Liver (tissue), 9 donors: ENCODE measurements around the gene TRAFD1. TPM values are rescaled to one million over a fixed set of nuclear protein-coding genes. Genes with fewer than 3 reads are reported as not detected.

Experiments
- DNase-seq: peaks from one replicate; pipeline ENCODE4 v3.0.0-alpha.2; 2017; ENCODE audit warnings: low spot score
- H3K27ac ChIP-seq, 2 donors: one replicate each; pipeline ENCODE4 v1.7.0; 2013; ENCODE audit warnings: inconsistent platforms in 2 of 2, low read length in 2 of 2, control low read depth in 1 of 2, low read depth in 1 of 2, mild to moderate bottlenecking in 1 of 2
- H3K27me3 ChIP-seq, 4 donors: one replicate each; pipeline versions ENCODE4 v1.6.1 to v1.7.0; 2013; ENCODE audit warnings: low read length in 3 of 4, inconsistent platforms in 1 of 4, mild to moderate bottlenecking in 1 of 4, moderate library complexity in 1 of 4; ENCODE audit not compliant: control insufficient read depth in 4 of 4, insufficient read depth in 4 of 4
- H3K36me3 ChIP-seq, 4 donors: one replicate each; pipeline versions ENCODE4 v1.6.1 to v1.7.0; 2013; ENCODE audit warnings: low read length in 3 of 4, mild to moderate bottlenecking in 3 of 4, low read depth in 1 of 4, moderate library complexity in 1 of 4; ENCODE audit not compliant: control insufficient read depth in 4 of 4, insufficient read depth in 3 of 4
- H3K4me1 ChIP-seq, 4 donors: one replicate each; pipeline versions ENCODE4 v1.6.1 to v1.7.0; 2013; ENCODE audit warnings: low read length in 3 of 4, mild to moderate bottlenecking in 3 of 4, moderate library complexity in 1 of 4; ENCODE audit not compliant: control insufficient read depth in 4 of 4, insufficient read depth in 4 of 4
- H3K4me3 ChIP-seq, 3 donors: one replicate each; pipeline versions ENCODE4 v1.6.1 to v1.7.0; 2013; ENCODE audit warnings: low read length in 3 of 3, control low read depth in 1 of 3, low read depth in 1 of 3, mild to moderate bottlenecking in 1 of 3
- H3K9ac ChIP-seq, 2 donors: one replicate each; pipeline ENCODE4 v1.7.0; 2013; ENCODE audit warnings: low read length in 2 of 2, mild to moderate bottlenecking in 2 of 2, moderate library complexity in 2 of 2, control low read depth in 1 of 2, low read depth in 1 of 2
- H3K9me3 ChIP-seq, 4 donors: one replicate each; pipeline versions ENCODE4 v1.6.1 to v1.7.0; 2013; ENCODE audit warnings: low read length in 3 of 4; ENCODE audit not compliant: control insufficient read depth in 4 of 4
- EGR1 ChIP-seq, 2 donors: IDR thresholded peaks; 2 replicates each; pipeline ENCODE4 v1.6.1; 2016 to 2018; ENCODE audit warnings: antibody characterized with exemption in 2 of 2, low read depth in 2 of 2
- FOXA1 ChIP-seq: IDR thresholded peaks from 2 replicates; pipeline ENCODE4 v1.6.1; 2016; ENCODE audit warnings: antibody characterized with exemption
- FOXA2 ChIP-seq: IDR thresholded peaks from 2 replicates; pipeline ENCODE4 v1.6.1; 2016; ENCODE audit warnings: antibody characterized with exemption
- GABPA ChIP-seq, 2 donors: IDR thresholded peaks in 1 of 2; conservative IDR thresholded peaks in 1 of 2; 2 replicates each; pipeline ENCODE4 v1.6.1; 2016; ENCODE audit warnings: antibody characterized with exemption in 2 of 2, mild to moderate bottlenecking in 1 of 2, moderate library complexity in 1 of 2
- HNF4A ChIP-seq, 2 donors: conservative IDR thresholded peaks; 2 replicates each; pipeline ENCODE4 v1.6.1; 2016; ENCODE audit warnings: antibody characterized with exemption in 2 of 2, mild to moderate bottlenecking in 2 of 2
- HNF4G ChIP-seq: IDR thresholded peaks from 2 replicates; pipeline ENCODE4 v1.6.1; 2016; ENCODE audit warnings: antibody characterized with exemption
- JUND ChIP-seq, 2 donors: IDR thresholded peaks; 2 replicates each; pipeline ENCODE4 v1.6.1; 2016; ENCODE audit warnings: antibody characterized with exemption in 2 of 2
- NR2F2 ChIP-seq: IDR thresholded peaks from 2 replicates; pipeline ENCODE4 v1.6.1; 2016; ENCODE audit warnings: antibody characterized with exemption
- RAD21 ChIP-seq, 2 donors: IDR thresholded peaks; 2 replicates each; pipeline ENCODE4 v1.6.1; 2016; ENCODE audit warnings: antibody characterized with exemption in 2 of 2, mild to moderate bottlenecking in 2 of 2
- RXRA ChIP-seq, 2 donors: IDR thresholded peaks; 2 replicates each; pipeline ENCODE4 v1.6.1; 2017 to 2018; ENCODE audit warnings: antibody characterized with exemption in 2 of 2, mild to moderate bottlenecking in 1 of 2
- SP1 ChIP-seq: IDR thresholded peaks from 2 replicates; pipeline ENCODE4 v1.6.1; 2018; ENCODE audit warnings: antibody characterized with exemption, mild to moderate bottlenecking
- TAF1 ChIP-seq: conservative IDR thresholded peaks from 2 replicates; pipeline ENCODE4 v1.6.1; 2016; ENCODE audit warnings: antibody characterized with exemption, mild to moderate bottlenecking
- YY1 ChIP-seq: IDR thresholded peaks from 2 replicates; pipeline ENCODE4 v1.6.1; 2016; ENCODE audit warnings: antibody characterized with exemption, mild to moderate bottlenecking
- WGBS: extraction: QIAGEN DNeasy Blood & Tissue Kit; methylation state at CpG from one replicate; pipeline ENCODE4 v1.1.7; 2013; 5-methylcytosine and 5-hydroxymethylcytosine counted together
- polyA plus RNA-seq, 2 donors: library from polyadenylated mRNA; stranded (reverse) in 1 of 2; unstranded in 1 of 2; fragments of 200-250 nt in 1 of 2; fragments of >200 nt in 1 of 2; fragmentation: Nextera tagmentation in 1 of 2; extraction: Ambion mirVana in 1 of 2; gene quantifications; one replicate each; pipeline versions ENCODE4 v1.2.1 to v1.2.3, GENCODE V29; 2013 to 2015
- total RNA-seq, 2 donors: library from RNA; depleted of rRNA; stranded (reverse); fragments of >200 nt; gene quantifications; one replicate each; pipeline ENCODE4 v1.2.3, GENCODE V29; 2014
- TF ChIP-seq, protein P1 (sequence below): IDR thresholded peaks from 2 replicates; pipeline ENCODE4 v1.6.1; 2016; ENCODE audit warnings: antibody characterized with exemption
- TF ChIP-seq, protein P2 (sequence below): IDR thresholded peaks from 2 replicates; pipeline ENCODE4 v1.6.1; 2016; ENCODE audit warnings: antibody characterized with exemption
- TF ChIP-seq, protein P3 (sequence below): fragments of 150-350 bp; IDR thresholded peaks from 2 replicates; pipeline ENCODE4 v1.5.1; 2017; ENCODE audit warnings: improper control_type of control experiment, low read depth, low read length; ENCODE audit not compliant: missing input control
- TF ChIP-seq, protein P4 (sequence below): IDR thresholded peaks from 2 replicates; pipeline ENCODE4 v1.6.1; 2016; ENCODE audit warnings: antibody characterized with exemption, mild to moderate bottlenecking
- TF ChIP-seq, protein P5 (sequence below): IDR thresholded peaks from 2 replicates; pipeline ENCODE4 v1.6.1; 2016; ENCODE audit warnings: antibody characterized with exemption
- donor health status: healthy.
- donor health status: healthy.
- donor health status: healthy.
- donor health status: healthy.
- donor health status: healthy.

The TRAFD1 gene
- total and polyA plus RNA-seq, 4 donors: 7.0 to 19.3 (median 13.2) TPM

- H3K4me3 ChIP-seq: peak overlapping the region in 1 of 3 donors; percentile 69
- H3K9ac ChIP-seq: no peak overlapping the region
- H3K4me1 ChIP-seq: peaks cover 16 to 32% (median 18%) of the 10 kb centered on the region in 4 donors
- WGBS: 84% methylated on average over 7 of the region's 7 CpGs
- H3K27ac ChIP-seq: peak overlapping the region; percentile 3 to 20
- H3K9me3 ChIP-seq: no peaks in the 10 kb centered on the region
- TF ChIP-seq HNF4A (conservative IDR thresholded peaks at IDR 0.05): no peak
- TF ChIP-seq, protein P1, sequence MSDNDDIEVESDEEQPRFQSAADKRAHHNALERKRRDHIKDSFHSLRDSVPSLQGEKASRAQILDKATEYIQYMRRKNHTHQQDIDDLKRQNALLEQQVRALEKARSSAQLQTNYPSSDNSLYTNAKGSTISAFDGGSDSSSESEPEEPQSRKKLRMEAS: no peak
- no peak for TF ChIP-seq HNF4G
- TF ChIP-seq NR2F2: no peak
- TF ChIP-seq, protein P2, sequence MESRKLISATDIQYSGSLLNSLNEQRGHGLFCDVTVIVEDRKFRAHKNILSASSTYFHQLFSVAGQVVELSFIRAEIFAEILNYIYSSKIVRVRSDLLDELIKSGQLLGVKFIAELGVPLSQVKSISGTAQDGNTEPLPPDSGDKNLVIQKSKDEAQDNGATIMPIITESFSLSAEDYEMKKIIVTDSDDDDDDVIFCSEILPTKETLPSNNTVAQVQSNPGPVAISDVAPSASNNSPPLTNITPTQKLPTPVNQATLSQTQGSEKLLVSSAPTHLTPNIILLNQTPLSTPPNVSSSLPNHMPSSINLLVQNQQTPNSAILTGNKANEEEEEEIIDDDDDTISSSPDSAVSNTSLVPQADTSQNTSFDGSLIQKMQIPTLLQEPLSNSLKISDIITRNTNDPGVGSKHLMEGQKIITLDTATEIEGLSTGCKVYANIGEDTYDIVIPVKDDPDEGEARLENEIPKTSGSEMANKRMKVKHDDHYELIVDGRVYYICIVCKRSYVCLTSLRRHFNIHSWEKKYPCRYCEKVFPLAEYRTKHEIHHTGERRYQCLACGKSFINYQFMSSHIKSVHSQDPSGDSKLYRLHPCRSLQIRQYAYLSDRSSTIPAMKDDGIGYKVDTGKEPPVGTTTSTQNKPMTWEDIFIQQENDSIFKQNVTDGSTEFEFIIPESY: no peak
- no peak for TF ChIP-seq EGR1 (IDR thresholded peaks at IDR 0.05; ENCODE audit: low read depth in 2 of 2)
- TF ChIP-seq, protein P3, sequence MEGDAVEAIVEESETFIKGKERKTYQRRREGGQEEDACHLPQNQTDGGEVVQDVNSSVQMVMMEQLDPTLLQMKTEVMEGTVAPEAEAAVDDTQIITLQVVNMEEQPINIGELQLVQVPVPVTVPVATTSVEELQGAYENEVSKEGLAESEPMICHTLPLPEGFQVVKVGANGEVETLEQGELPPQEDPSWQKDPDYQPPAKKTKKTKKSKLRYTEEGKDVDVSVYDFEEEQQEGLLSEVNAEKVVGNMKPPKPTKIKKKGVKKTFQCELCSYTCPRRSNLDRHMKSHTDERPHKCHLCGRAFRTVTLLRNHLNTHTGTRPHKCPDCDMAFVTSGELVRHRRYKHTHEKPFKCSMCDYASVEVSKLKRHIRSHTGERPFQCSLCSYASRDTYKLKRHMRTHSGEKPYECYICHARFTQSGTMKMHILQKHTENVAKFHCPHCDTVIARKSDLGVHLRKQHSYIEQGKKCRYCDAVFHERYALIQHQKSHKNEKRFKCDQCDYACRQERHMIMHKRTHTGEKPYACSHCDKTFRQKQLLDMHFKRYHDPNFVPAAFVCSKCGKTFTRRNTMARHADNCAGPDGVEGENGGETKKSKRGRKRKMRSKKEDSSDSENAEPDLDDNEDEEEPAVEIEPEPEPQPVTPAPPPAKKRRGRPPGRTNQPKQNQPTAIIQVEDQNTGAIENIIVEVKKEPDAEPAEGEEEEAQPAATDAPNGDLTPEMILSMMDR: no peak
- no peak for TF ChIP-seq FOXA1
- no peak for TF ChIP-seq FOXA2
- no peak for TF ChIP-seq SP1
- no peak for TF ChIP-seq TAF1
- no peak for TF ChIP-seq JUND (IDR thresholded peaks at IDR 0.05)
- TF ChIP-seq RAD21 (IDR thresholded peaks at IDR 0.05): no peak
- TF ChIP-seq YY1: no peak
- TF ChIP-seq, protein P4, sequence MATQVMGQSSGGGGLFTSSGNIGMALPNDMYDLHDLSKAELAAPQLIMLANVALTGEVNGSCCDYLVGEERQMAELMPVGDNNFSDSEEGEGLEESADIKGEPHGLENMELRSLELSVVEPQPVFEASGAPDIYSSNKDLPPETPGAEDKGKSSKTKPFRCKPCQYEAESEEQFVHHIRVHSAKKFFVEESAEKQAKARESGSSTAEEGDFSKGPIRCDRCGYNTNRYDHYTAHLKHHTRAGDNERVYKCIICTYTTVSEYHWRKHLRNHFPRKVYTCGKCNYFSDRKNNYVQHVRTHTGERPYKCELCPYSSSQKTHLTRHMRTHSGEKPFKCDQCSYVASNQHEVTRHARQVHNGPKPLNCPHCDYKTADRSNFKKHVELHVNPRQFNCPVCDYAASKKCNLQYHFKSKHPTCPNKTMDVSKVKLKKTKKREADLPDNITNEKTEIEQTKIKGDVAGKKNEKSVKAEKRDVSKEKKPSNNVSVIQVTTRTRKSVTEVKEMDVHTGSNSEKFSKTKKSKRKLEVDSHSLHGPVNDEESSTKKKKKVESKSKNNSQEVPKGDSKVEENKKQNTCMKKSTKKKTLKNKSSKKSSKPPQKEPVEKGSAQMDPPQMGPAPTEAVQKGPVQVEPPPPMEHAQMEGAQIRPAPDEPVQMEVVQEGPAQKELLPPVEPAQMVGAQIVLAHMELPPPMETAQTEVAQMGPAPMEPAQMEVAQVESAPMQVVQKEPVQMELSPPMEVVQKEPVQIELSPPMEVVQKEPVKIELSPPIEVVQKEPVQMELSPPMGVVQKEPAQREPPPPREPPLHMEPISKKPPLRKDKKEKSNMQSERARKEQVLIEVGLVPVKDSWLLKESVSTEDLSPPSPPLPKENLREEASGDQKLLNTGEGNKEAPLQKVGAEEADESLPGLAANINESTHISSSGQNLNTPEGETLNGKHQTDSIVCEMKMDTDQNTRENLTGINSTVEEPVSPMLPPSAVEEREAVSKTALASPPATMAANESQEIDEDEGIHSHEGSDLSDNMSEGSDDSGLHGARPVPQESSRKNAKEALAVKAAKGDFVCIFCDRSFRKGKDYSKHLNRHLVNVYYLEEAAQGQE: no peak
- TF ChIP-seq GABPA (IDR thresholded peaks at IDR 0.05 in 1 of 2, conservative IDR thresholded peaks at IDR 0.05 in 1 of 2): no peak
- TF ChIP-seq, protein P5, sequence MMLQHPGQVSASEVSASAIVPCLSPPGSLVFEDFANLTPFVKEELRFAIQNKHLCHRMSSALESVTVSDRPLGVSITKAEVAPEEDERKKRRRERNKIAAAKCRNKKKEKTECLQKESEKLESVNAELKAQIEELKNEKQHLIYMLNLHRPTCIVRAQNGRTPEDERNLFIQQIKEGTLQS: no peak
- TF ChIP-seq RXRA (IDR thresholded peaks at IDR 0.05): no peak
- H3K36me3 ChIP-seq: no peaks in the 10 kb centered on the region
- no peaks in the 10 kb centered on the region for H3K27me3 ChIP-seq
- no peak for DNase-seq
Measured at GRCh38 chr12:112126911-112127310, 1.6 kb downstream of the TRAFD1 start.
